Activated CD4-positive, alpha-beta T cell treated with anti-CD3 and anti-CD28 coated beads, Interleukin-2, amount 10 ng/mL, durations not matched to agents 24 days and 14 days (primary cell): ENCODE measurements around the gene MAB21L4. TPM values are rescaled to one million over a fixed set of nuclear protein-coding genes. Genes with fewer than 3 reads are reported as not detected.

ENCODE experiments used
- DNase-seq: peaks from one replicate; pipeline ENCODE4 v3.0.0; 2022
- H3K27ac Mint-ChIP-seq: one replicate; pipeline ENCODE4 v1.8.0; 2022; ENCODE audit warnings: mild to moderate bottlenecking, mixed read lengths
- H3K27me3 Mint-ChIP-seq: one replicate; pipeline ENCODE4 v1.8.0; 2022; ENCODE audit warnings: mixed read lengths
- H3K36me3 Mint-ChIP-seq: one replicate; pipeline ENCODE4 v1.8.0; 2022; ENCODE audit warnings: low read depth, mild to moderate bottlenecking, mixed read lengths
- H3K4me1 Mint-ChIP-seq: one replicate; pipeline ENCODE4 v1.8.0; 2021; ENCODE audit warnings: mixed read lengths
- H3K4me3 Mint-ChIP-seq: one replicate; pipeline ENCODE4 v1.8.0; 2022; ENCODE audit warnings: mild to moderate bottlenecking, moderate library complexity, mixed read lengths
- H3K9me3 Mint-ChIP-seq: one replicate; pipeline ENCODE4 v1.8.0; 2021; ENCODE audit warnings: mixed read lengths
- intact Hi-C: fragments of 100-400 bp; cut with micrococcal nuclease; formaldehyde crosslinking; loops from one replicate; pipeline ENCODE4 v1.15.1; 2023
- total RNA-seq: library from RNA; stranded (reverse); gene quantifications from 2 replicates; pipeline ENCODE4 v1.2.3, GENCODE V29; 2022

MAB21L4 gene
- total RNA-seq, 1 donor from 2014 or later = not detected

DNA sequence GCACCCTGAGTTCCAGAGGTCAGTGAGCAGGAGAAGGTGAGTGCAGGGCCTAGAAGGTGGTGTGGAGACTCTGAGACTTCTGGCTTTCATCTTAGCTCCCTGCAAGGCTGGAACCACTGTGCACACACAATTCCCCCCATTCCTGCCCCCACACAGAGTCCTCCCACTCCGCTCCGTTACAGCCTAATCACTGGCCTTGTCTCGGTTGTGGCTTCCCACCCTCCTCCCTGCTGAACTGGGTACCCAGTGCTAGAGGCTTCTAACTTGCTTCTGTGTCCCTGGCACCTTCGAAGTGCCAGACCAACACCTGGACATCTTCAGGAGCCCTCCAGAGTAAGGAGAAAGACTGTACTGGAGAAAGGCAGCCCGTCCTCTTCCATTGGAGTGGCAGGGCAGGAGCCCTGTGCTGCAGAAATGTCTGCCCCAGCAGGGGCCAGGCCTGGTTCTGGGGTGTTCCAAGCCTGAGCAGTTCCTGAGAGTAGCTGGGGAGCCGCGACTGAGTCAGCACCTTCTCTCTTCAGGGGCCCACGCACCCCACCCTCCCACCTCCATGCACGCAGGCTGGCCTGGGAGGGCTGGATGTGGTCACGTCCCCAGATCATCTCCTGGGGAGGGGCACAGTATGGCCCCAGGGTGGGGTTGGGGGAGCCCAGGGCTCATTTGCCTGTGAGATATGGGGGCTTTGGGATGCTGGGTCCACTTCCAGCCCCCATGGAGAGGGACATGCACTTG is 33.6 kb upstream of the MAB21L4 start:
- no peak for DNase-seq
- H3K27ac Mint-ChIP-seq = no peak overlapping the region
- intact Hi-C loops = no loop called here
- no peaks in the 10 kb centered on the region for H3K36me3 Mint-ChIP-seq
- H3K9me3 Mint-ChIP-seq = no peaks in the 10 kb centered on the region
- no peak overlapping the region for H3K4me3 Mint-ChIP-seq
- H3K27me3 Mint-ChIP-seq = no peaks in the 10 kb centered on the region
- H3K4me1 Mint-ChIP-seq = peaks cover 2% of the 10 kb centered on the region

DNA sequence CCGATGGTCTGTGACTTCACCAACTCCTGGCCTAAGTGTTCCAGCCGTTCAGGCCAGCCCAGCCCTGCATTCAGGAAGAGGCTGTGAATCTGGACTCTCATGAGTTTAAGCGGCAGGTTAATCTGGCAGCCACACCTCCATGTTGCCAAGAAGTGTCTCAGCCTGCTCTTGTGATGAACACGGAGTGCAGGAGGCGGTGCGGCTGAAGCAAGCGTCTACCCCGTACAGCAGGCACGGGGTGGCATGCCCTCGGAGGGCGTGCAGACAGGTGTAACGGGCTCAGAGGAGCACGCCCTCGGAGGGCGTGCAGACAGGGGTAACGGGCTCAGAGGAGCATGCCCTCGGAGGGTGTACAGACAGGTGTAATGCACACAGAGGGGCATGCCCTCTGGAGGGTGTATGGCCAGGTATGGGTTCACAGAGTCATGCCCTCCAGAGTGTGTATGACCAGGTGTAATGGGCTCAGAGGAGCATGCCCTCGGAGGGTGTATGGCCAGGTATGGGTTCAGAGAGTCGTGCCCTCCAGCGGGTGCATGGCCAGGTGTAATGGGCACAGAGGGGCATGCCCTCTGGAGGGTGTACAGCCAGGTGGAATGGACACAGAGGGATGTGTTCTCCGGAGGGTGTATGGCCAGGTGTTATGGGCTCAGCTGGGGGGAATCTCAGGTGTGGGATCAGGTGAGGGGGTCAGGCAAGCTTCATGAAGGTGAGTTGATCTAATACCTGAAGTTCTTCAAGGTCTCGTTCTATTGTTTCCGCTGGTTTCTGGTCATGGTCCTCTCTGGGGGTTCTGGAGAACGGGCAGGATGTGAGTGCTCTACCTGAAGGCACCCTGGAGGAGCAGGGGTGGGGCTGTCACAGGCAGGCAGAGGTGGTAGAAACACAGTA is 32.8 kb upstream of the MAB21L4 start:
- no peaks in the 10 kb centered on the region for H3K36me3 Mint-ChIP-seq
- no peak for DNase-seq
- intact Hi-C loops = no loop called here
- H3K4me1 Mint-ChIP-seq = peaks cover 2% of the 10 kb centered on the region
- H3K9me3 Mint-ChIP-seq = no peaks in the 10 kb centered on the region
- H3K27ac Mint-ChIP-seq = no peak overlapping the region
- H3K27me3 Mint-ChIP-seq = no peaks in the 10 kb centered on the region
- no peak overlapping the region for H3K4me3 Mint-ChIP-seq

DNA sequence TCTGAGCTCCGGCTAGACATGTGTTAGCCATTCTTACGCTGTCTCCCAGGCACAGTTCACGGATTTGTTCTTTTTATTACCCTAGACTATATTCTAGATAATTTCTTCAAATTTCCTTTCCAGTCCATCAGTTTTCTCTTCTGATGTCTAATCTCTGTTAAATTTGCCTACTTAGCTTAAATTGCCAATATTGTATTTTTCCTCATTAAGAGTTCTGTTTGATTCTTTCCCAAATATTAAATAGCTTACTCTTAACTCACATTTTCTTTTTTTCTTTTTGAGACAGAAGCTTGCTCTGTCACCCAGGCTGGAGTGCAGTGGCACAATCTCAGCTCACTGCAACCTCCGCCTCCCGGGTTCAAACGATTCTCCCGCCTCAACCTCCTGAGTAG is 31.4 kb upstream of the MAB21L4 start:
- peaks cover 2% of the 10 kb centered on the region for H3K4me1 Mint-ChIP-seq
- no peak overlapping the region for H3K4me3 Mint-ChIP-seq
- no peak for DNase-seq
- H3K27me3 Mint-ChIP-seq = no peaks in the 10 kb centered on the region
- intact Hi-C loops = no loop called here
- H3K27ac Mint-ChIP-seq = no peak overlapping the region
- no peaks in the 10 kb centered on the region for H3K36me3 Mint-ChIP-seq
- H3K9me3 Mint-ChIP-seq = no peaks in the 10 kb centered on the region

DNA sequence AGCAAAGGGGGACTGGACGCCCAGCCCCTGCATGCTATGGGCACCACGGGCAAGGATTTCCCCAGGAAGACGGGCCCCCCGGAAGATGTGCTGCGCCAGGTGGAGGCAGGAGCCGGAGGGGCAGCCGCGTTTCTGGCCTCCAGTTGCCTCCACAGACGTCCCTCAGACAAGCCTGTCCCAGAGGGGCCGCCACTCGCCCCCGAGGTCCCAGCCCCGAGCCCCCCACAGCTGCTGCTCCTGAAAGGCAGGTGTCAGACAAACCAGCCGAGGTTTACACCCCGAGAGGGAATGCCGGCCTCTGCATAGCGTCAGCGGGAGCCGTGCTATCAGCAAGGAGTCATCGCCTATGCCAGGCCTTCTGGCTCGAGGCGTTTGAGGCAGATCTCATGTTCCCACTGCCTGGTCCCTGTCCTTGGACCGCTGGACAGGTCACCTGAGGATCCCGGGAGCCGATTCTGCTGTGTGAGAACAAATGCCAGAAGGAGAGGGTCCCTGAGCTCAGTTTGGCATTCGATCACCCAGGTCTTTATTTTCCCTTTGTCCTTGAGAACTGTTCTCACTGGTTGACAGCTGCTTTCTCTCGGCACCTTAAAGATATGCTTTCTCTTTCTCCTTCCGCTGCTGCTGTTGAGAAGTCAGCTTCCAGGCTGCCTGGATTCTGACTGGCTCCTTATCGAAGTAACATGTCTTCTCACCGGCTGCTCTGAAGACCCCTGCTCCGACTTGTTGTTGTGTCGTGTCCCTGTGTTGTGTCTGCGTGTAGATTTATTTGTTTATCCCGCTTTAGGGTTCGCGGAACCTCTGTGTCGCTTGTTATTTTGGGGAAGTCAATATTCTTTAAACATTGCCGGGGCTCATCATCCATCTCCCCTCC is 30.8 kb upstream of the MAB21L4 start:
- Mint-ChIP-seq H3K36me3 (no peaks in the 10 kb centered on the region), H3K27ac (no peak overlapping the region), H3K4me3 (no peak overlapping the region), H3K9me3 (no peaks in the 10 kb centered on the region), H3K4me1 (peaks cover 2% of the 10 kb centered on the region), H3K27me3 (no peaks in the 10 kb centered on the region)
- no peak for DNase-seq
- intact Hi-C loops = no loop called here

DNA sequence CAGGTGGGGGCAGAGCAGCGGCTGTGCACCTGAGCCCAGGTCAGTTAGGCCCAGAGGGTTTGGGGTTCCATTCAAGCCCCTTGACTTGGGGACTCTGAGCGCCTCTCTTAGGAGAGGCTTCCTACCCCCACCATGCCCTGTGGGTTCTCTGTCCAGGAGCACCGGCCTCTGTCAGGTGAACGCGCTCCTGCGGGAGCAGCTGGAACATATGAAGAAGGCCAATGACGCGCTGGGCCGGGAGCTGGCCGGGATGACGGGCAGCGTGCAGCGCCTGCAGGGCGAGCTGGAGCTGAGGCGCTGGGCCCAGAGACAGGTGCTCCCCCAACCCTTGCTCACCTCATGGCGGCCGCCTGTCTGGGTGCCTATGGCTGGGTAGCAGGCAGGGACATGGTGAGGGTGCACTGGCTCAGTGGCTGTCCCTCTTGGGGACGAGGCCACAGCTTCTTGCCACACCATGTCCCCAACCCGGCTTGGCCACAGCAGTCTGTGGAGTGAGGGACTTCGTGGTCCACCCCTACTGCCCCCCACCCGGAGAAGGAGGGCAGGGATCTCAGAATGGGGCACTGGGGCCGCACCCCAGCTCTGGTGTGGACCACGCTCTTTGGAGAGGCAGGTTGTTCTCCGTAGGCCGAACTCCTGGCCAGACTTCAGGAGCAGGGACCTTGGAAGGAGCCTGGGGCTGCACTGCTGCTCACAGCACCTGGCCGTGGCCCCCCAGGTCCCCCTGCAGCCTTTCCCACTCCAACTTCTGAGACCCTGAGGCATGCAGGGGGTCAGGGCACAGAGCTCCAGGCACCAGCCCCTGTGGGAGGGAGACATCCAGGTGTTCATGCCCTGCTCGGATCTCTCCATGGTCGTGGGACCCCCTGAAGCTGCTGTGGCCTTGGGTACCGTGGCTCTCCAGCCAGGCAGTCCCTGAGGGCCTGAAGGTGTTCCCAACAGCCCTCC is 29.9 kb upstream of the MAB21L4 start:
- DNase-seq = no peak
- no peaks in the 10 kb centered on the region for H3K9me3 Mint-ChIP-seq
- no peak overlapping the region for H3K4me3 Mint-ChIP-seq
- H3K27me3 Mint-ChIP-seq = no peaks in the 10 kb centered on the region
- H3K36me3 Mint-ChIP-seq = no peaks in the 10 kb centered on the region
- intact Hi-C loops = no loop called here
- H3K27ac Mint-ChIP-seq = no peak overlapping the region
- peaks cover 2% of the 10 kb centered on the region for H3K4me1 Mint-ChIP-seq

DNA sequence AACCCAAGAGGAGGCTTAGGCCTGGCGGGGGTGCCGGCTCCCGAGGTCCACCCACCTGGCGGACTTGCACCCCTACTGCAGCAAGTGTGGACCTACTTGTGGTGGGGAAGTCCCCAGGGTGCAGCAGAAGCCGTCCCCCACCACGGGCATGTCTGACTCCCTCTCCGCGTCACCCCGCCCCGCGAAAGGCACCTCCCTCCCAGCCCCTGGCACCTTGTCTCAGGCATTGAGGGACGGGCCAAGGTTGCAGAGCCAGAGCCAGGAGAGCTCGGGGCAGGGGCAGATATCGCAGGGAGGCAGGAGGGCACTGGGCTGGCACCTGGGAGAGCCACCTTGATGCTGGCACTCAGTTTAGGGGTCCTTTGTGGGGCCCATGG is 29.2 kb upstream of the MAB21L4 start:
- intact Hi-C loops = no loop called here
- H3K27me3 Mint-ChIP-seq = no peaks in the 10 kb centered on the region
- H3K36me3 Mint-ChIP-seq = no peaks in the 10 kb centered on the region
- H3K4me3 Mint-ChIP-seq = no peak overlapping the region
- no peak for DNase-seq
- no peak overlapping the region for H3K27ac Mint-ChIP-seq
- H3K9me3 Mint-ChIP-seq = no peaks in the 10 kb centered on the region
- H3K4me1 Mint-ChIP-seq = peaks cover 2% of the 10 kb centered on the region

DNA sequence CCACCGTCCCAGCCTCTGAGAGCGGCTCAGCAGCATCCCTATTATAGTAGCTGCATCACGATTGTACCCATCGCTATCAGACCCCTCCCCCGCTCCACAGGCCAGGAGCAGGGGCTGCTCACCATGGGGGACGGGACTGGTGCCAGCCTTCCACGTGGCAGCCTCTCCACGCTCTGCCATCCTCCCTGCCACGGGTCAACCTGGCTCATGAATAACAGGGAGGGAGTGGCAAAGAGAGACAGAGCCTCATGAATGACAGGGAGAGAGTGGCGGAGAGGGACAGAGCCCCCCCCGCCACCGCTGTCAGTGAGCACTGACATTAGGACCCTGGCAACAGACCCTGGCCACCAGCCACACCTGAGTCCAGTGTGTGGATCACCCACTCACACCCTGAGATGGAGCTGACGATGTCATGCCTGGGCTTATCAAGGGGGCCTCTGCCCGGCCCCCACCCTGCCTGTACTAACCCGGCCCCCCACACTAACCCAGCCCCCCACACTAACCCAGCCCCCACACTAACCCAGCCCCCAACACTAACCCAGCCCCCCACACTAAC is 27.1 kb upstream of the MAB21L4 start:
- H3K9me3 Mint-ChIP-seq = no peaks in the 10 kb centered on the region
- H3K4me3 Mint-ChIP-seq = no peak overlapping the region
- H3K27me3 Mint-ChIP-seq = no peaks in the 10 kb centered on the region
- no peak overlapping the region for H3K27ac Mint-ChIP-seq
- intact Hi-C loops = no loop called here
- H3K36me3 Mint-ChIP-seq = no peaks in the 10 kb centered on the region
- peaks cover 2% of the 10 kb centered on the region for H3K4me1 Mint-ChIP-seq
- DNase-seq = no peak

DNA sequence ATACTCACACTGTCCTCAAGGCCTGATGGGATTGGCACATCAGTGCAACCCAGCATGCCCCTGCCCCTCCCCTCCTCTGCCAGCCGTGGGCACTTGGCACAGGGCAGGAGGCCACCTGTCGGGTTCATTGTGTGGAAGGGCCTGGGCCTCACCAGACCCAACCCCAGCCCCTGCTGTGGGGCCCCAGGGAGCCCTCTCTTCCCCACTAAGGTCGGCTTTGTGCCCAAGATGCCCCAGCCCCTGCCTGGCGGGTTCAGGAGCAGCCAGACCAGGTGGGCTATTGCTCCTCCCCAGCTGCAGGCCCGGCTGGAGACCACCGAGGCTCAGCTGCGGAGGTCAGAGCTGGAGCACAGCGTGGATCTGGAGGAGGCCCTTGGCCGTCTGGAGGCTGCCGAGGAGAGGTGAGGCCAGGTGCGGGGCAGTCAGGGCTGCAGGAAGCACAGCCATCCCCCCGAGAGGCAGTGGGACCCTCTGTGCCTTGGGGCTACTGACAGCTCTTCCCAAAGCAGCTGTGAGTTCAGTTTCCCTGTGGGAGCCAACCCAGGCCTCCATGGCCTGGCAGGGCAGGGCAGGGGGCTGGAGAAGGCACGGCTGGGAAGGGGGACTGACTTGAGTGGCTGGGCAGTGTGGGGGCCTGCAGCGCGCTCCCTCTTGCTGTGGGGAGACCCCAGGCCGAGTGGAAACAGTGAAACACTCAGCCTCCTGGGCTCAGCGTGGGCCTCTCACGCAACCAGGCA is 26.5 kb upstream of the MAB21L4 start:
- Mint-ChIP-seq H3K27ac (no peak overlapping the region), H3K9me3 (no peaks in the 10 kb centered on the region), H3K4me1 (peaks cover 2% of the 10 kb centered on the region), H3K27me3 (no peaks in the 10 kb centered on the region), H3K4me3 (no peak overlapping the region), H3K36me3 (no peaks in the 10 kb centered on the region)
- intact Hi-C loops = no loop called here
- DNase-seq = no peak

DNA sequence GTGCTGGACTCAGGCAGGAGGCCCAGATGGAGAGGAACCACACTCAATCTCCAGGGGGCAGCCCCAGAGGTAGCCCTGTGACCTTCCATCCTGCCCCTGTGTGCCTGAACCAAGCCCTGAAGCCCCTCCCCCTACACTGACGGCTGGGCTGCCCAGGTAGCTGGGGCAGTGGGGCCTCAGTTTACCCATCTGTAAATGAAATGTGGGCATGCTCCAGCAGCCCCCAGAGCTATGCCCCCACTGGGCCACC is 26.0 kb upstream of the MAB21L4 start:
- intact Hi-C loops = no loop called here
- DNase-seq = no peak
- Mint-ChIP-seq H3K4me1 (no peaks in the 10 kb centered on the region), H3K4me3 (no peak overlapping the region), H3K27me3 (peaks cover 1% of the 10 kb centered on the region), H3K27ac (no peak overlapping the region), H3K36me3 (no peaks in the 10 kb centered on the region), H3K9me3 (no peaks in the 10 kb centered on the region)

DNA sequence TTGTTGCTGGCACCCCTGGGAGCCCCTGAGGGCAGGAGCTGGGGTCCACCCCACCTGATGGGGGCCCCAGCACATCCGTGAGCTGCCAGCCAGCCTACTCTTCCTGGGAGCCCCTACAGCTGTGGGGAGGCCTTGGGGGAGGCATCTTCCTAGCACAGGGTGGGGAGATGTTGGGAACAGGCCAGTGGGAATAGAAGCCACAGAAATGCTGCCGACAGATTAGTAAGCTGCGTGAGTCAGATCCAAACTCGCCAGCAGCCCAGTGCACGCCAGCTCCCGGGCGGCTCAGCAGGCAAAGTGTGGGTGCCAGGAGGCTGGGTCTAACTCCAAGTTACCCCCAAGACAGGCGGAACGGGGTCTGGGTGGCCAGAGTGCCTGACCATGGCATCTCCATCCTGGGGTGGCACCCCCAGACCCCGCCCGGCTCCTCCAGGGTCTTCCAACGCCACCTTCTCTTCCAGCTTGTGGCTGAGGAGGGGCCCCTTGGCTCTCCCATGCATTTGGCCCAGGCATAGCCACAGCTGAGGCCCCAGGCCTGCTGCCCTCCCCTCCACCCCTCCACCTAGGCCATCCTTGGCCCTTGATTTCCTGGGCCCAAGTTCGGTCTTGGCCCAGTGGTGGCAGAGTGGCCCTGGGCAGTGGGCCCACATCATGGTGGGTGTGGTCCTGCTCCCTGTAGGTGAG is 25.5 kb upstream of the MAB21L4 start:
- Mint-ChIP-seq H3K36me3 (no peaks in the 10 kb centered on the region), H3K4me1 (no peaks in the 10 kb centered on the region), H3K27ac (no peak overlapping the region), H3K27me3 (peaks cover 1% of the 10 kb centered on the region), H3K9me3 (no peaks in the 10 kb centered on the region), H3K4me3 (no peak overlapping the region)
- no peak for DNase-seq
- intact Hi-C loops = no loop called here

DNA sequence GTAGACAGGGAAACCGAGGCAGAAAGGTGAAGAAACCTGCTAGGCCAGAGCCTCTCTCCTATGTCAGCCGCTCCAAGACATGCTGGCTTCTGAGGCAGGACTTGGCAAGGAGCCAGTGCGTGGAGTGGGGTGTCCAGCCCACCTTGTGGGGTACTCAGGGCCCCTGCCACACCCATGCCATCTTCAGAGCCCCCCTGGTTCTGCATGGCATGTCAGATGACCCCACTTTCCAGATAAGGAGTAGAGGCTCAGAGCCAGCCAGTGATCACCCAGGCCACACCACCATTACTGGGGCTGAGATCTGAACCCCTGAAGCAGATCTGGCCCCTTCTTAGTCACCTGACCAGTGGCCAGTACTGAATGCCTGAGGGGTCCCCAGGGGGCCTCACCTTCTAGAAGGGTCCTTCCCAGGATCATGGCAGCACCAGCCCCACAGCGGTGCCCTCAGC is 24.9 kb upstream of the MAB21L4 start:
- no peaks in the 10 kb centered on the region for H3K4me1 Mint-ChIP-seq
- no peak for DNase-seq
- no peaks in the 10 kb centered on the region for H3K9me3 Mint-ChIP-seq
- peaks cover 1% of the 10 kb centered on the region for H3K27me3 Mint-ChIP-seq
- no peaks in the 10 kb centered on the region for H3K36me3 Mint-ChIP-seq
- no peak overlapping the region for H3K27ac Mint-ChIP-seq
- intact Hi-C loops = no loop called here
- no peak overlapping the region for H3K4me3 Mint-ChIP-seq
